Amniotic stem cell (primary cell): Measurements from ENCODE around the gene IGSF23.
"Not testable (repeated sequence)": the region's sequence is repeated elsewhere in the genome, so short reads cannot be mapped to it uniquely, and the experiment has no call there.

Source experiments
- DNase-seq: peaks from one replicate; lab custom pipeline; 2025; lab: John Stamatoyannopoulos, UW

Gene IGSF23

DNA sequence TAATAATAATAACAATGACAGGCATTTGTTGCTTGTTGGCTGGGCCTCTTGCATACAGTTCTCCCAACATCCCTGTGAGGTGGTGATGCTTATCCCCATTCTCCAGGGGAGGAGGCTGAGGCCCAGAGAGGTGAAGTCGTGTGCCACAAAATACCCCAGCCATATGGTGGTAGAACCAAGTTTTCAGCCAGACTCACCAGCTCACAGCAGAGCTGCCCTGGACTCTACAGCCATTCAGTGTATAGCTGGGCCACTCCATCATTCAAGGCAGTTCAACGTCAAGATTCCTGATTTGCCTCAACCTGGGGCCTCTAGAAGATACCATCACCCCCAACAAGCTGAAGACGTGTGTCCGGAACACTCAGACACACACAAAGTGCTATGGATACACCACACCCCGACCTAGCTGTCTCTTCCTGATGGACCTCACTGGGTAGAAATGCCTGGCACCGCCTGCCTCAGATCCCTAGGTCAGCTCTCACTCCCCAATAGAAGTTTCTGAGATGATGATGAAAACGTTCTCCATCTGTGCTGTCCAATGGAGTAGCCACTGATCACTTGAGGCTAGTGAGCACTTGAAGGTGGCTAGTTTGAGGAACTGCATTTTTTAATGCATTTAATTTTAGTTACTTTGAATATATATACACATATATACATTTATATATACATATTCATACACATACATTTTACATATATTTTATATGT lies 53.6 kb downstream of the IGSF23 start:
- no peak for DNase-seq

- no peak for DNase-seq
These were observed 55.8 kb downstream of the IGSF23 start for GRCh38 chr19:44668985-44669764.

DNA sequence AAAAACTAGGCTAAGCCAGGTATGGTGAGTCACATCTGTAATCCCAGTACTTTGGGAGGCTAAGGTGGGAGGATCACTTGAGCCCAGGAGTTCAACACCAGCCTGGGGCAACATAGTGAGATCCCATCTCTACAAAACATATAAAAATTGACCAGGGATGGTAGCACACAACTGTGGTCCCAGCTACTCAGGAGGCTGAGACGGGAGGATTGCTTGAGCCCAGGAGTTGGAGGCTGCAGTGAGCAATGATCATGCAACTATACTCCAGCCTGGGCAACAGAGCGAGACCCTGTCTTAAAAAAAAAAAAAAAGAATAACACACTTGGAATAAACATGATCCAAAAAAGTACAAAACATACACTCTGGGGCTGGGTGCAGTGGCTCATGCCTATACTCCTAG lies 56.7 kb downstream of the IGSF23 start:
- DNase-seq = not testable (repeated sequence)

DNA sequence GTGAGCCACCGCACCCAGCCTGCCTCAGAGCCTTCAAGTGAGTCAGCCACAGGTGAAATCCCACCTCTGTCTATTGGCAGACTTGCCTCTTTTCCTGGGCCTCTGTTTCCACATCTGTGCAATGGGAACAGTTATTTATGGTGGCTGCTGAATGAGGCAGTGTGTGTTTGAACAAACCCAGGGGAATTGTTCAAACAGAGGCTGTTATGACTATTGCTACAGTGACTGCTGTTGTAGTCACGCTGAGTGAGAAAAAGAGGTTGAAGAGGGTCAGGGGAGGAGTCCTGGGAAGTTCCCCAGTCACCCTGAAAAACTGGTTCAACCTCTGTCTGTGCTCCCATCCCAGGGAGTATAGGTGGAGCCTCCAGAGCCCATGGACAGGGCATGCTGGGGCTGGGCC lies 58.0 kb downstream of the IGSF23 start, which contains the start of gene CEACAM19:
Gene CEACAM19, plus strand, starts transcription at position 83 of the 400 bp plus-strand sequence. CDS start 450 bp downstream, outside the sequence.
- DNase-seq = no peak

DNA sequence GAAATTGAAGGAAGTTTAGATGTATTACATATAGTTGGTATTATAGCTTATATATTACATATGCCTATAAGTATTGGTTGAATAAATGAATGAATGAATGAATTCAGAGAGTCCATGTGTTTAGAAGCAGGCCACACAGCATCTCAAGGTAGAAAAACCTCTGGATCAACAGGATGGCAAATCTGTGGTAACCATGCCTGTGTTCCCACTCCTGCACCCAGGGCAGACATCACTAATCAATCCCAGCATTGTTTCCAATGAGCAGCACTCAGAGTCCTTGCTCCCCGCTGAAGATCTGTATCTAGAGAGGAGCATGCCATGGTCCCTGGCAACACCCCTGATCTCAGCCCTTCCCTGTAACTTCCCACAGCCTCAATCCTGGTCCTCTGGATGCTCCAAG lies 58.9 kb downstream of the IGSF23 start:
- DNase-seq = no peak

DNA sequence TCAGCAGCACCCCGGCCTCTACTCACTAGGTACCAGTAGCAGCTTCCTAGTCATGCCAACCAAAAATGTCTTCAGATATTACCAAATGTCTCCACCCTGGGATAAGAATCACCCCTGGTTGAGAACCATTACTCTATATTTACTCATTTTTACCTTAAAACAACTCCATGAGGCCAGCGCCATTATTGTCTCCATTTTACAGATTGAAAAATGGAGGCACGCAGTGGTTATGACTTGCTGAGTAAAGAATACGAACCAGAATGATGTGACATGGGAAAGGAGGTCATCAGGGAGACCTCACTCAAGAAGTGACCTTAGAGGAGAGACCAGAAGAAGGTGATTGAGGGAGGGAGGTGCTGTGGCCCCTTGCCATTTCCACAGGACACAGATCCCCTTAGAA lies 60.1 kb downstream of the IGSF23 start:
- no peak for DNase-seq

- DNase-seq = no peak
These were observed 62.2 kb downstream of the IGSF23 start for GRCh38 chr19:44675521-44675920.

DNA sequence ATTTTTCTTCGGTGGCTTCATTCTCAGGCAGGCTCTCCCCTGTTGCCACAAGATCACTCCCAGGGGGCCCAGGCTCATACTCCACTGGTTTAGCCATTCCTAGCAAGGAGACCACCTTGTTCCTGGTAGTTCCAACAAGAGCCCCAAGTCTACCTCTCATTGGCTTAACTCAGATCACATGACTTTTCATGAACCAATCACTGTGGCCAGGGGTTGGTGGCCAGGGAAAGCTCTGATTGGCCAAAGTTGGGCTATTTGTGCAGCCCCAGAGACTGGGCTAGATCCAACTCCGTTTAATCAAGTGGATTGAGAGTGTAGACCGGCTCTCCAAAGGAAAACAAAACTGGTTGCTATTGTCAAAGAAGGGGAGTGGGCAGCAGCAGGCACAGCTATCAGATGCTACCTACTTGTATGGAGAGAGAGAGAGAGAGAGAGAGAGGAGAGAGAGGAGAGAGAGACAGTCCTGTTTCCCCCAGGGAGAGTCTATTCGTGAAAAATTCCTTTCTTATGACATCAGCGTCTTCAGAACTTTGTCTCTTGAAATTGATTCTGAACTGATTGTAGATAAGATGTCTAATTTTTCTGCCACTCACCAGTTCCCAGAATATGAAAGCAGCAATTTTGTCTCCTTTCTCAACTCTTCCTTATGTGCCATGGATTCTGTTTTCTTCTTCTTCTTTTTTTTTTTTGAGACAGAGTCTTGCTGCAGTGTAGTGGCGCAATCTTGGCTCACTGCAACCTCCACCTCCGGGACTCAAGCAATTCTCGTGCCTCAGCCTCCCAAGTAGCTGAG lies 63.9 kb downstream of the IGSF23 start:
- peak; percentile 23 for DNase-seq

- no peak for DNase-seq
These were observed 67.2 kb downstream of the IGSF23 start for GRCh38 chr19:44680536-44680935.

DNA sequence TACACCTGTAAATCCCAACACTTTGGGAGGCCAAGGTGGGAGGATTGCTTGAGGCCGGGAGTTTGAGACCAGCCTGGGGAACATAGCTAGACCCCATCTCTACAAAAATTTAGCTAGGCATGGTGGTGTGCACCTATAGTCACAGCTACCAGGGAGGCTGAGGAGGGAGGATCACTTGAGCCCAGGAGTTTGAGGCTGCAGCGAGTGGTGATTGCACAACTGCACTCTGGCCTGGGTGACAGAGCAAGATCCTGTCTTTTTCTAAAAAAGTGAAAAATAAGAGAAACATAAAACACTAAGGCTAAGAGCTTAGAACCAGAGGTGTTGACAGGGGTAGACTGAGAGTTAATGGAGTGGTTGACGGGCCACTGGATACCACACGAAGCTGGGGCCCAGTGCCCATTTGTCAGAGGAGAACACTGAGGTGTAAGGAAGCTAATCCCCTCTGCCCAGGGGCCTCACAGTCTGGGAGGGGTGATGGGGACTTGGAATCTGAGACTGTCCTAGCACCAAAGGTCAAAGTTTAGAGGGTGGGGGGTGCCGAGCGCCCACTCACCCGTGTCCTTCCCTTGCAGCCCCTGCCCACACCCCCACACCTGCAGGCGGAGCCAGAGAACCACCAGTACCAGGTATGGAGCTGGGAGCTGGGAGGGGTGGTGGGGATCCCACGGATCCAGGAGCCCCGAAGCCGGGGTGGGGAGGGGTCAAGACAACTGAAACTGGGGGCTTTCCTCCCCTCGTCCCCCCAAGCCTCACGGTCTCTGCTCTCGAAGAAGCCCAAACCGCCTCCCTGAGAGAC lies 68.8 kb downstream of the IGSF23 start:
- no peak for DNase-seq

GRCh38 chr19:44682807-44683206 lies 69.4 kb downstream of the IGSF23 start:
- DNase-seq = no peak

GRCh38 chr19:44683434-44684210 lies 70.3 kb downstream of the IGSF23 start:
- no peak for DNase-seq

GRCh38 chr19:44684396-44684795 lies 71.0 kb downstream of the IGSF23 start:
- not testable (repeated sequence) for DNase-seq

DNA sequence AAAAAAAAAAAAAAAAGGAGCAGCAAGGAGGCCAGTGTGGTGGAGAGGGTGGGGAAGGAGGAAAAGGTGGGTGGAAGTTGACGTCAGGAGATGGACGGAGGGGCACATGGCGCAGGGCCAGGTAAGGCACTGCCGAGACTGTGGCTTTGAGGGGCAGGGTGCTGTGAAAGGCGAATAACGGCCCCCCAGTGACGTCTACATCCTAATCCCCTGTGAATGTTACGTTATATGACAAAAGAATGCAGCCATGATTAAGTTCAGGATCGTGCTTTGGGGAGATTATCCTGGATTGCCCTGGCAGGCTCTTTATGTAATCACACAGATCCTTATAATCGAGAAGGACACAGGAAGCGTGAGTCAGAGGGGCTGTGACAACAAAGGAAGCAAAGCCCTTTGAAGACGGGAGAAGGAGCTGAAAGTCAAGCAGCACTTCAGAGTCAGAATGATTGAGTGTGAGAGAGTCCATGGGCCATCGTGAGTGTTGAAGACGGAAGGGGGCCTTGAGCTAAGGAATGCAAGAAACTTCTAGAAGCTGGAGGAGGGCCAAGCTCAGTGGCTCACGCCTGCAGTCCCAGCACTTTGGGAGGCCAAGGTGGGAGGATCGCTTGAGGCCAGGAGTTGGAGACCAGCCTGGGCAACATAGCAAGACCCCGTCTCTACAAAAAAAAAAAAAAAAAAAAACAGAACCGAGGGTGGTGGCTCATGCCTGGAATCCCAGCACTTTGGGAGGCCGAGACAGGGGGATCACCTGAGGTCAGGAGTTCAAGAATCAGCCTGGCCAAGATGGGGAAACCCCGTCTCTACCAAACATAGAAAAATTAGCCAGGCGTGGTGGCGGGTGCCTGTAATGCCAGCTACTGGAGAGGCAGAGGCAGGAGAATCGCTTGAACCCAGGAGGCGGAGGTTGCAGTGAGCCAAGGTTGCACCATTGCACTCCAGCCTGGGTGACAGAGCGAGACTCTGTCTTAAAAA lies 71.8 kb downstream of the IGSF23 start:
- peak; percentile 89 for DNase-seq

DNA sequence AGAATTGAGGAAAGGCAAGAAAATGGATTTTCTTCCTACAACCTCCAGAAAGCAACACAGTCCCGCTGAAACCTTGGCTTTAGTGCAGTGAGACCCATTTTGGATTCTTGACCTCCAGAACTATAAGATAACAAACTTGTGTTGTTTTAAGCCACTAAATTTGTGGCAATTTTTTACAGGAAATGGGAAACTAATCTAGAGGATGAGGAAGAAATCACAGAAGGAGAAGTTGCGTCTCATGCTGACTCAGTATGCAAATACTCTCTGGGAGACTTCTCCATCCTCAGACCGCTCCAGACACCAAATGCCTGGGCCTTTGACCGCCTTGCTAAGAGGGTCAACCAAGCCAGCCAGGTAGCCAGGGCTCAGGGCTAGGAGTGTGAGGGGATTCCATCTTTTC lies 72.5 kb downstream of the IGSF23 start:
- DNase-seq = no peak
